ENCODE measurements around the gene NDRG3.

DNA sequence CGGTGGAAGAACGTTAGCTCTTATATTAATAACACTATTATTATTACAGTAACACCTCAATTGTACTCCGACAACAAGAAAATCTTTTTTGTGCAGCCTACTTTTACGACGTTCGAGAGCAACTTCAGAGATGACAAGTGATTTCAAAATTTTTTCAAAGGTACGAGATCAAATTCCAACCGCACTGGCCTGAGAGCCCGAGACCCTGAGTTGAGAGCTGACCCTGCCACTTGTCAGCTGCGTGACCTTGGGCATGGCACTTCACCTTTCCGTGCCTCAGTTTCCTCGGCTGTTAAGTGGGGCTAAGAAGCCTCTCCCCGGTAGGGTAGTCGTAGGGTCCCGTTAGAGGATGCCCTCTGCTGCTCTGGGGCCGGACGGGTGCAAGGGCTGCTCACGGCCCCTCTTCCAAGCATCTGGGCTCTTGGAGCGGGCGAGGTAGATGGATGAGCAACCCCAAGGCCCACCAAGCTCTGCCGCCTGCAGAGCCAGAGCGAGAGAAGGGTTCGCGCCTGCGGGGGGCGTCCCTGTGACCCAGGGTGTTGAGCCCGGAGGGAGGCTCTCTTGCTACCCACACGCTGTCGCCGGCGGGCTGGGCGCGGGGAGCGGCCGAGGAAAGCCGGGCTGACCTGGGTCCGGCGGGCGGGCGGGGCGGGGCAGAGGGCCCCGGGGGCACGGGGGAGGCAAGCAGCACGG is 510 bp downstream of the NDRG3 start:
- TF ChIP-seq POLR2AphosphoS5 (IDR thresholded peaks at IDR 0.05; ENCODE audit: insufficient read depth in 1 of 2, low read depth in 1 of 2) (no peak), POLR2A (IDR thresholded peaks at IDR 0.05) (no peak)

All from vagina (tissue), 2 donors.